IPS-NIHi7 (cell line): ENCODE measurements around the gene MEX3A.
A peak's percentile ranks its signal among the peaks of the same experiment; 100 is the strongest.
"Not testable (repeated sequence)": the region's sequence is repeated elsewhere in the genome, so short reads cannot be mapped to it uniquely, and the experiment has no call there.

Source experiments
- DNase-seq: peaks from one replicate; pipeline ENCODE4 v3.0.0; 2012; ENCODE audit warnings: mixed read lengths; ENCODE audit errors: extremely low spot score

MEX3A gene, protein sequence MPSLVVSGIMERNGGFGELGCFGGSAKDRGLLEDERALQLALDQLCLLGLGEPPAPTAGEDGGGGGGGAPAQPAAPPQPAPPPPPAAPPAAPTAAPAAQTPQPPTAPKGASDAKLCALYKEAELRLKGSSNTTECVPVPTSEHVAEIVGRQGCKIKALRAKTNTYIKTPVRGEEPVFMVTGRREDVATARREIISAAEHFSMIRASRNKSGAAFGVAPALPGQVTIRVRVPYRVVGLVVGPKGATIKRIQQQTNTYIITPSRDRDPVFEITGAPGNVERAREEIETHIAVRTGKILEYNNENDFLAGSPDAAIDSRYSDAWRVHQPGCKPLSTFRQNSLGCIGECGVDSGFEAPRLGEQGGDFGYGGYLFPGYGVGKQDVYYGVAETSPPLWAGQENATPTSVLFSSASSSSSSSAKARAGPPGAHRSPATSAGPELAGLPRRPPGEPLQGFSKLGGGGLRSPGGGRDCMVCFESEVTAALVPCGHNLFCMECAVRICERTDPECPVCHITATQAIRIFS

DNA sequence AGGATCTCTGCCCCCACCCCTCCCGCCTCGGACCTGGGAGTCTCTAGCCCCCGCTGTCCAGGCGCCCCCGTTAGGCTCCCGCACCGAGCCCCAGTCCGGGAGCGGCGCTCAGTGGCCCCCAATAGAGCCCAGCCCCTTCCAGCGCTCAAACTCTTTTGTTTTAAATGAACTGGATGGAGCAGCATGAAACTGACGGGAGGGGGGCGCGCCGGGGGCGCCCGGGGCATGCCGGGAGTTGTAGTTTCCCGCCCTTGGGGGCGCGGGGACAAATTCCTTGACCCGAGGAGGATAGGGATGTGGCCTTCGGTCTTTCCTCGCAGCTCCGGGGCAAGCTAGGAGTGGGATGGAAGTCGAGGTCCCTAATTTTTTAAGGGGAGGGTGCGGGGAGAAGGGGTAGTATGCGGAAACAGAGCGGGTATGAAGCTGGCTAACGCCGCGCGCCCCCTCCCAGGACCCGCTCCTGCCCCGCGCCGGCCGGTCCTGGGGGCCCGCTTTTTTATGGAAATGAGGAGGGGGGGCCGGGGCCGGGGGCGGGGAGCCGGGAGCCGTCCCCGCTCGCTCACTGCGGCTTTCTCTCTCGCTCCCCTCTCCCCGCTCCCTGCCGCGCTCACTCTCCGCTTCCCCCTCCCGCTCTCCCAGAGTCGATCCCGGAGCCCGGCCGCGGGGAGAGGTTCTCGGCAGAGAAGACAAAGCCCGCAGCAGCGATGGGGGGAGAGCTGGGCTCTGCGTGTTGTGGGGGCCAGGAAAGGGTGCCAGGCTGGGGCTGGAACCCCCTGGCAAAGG, at the start of gene MEX3A:
Gene MEX3A, minus strand, starts transcription at position 157 of the 783 bp plus-strand sequence. CDS start 467 bp downstream, outside the sequence.
- DNase-seq: peak; percentile 86

DNA sequence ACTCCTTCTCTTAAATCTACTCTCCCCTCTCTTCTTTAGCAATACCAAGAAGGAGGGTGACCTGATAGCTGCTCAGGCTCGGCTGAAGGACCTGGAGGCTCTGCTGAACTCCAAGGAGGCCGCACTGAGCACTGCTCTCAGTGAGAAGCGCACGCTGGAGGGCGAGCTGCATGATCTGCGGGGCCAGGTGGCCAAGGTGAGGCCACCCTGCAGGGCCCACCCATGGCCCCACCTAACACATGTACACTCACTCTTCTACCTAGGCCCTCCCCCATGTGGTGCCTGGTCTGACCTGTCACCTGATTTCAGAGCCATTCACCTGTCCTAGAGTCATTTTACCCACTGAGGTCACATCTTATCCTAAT, 48.3 kb upstream of the MEX3A start:
- no peak for DNase-seq

DNA sequence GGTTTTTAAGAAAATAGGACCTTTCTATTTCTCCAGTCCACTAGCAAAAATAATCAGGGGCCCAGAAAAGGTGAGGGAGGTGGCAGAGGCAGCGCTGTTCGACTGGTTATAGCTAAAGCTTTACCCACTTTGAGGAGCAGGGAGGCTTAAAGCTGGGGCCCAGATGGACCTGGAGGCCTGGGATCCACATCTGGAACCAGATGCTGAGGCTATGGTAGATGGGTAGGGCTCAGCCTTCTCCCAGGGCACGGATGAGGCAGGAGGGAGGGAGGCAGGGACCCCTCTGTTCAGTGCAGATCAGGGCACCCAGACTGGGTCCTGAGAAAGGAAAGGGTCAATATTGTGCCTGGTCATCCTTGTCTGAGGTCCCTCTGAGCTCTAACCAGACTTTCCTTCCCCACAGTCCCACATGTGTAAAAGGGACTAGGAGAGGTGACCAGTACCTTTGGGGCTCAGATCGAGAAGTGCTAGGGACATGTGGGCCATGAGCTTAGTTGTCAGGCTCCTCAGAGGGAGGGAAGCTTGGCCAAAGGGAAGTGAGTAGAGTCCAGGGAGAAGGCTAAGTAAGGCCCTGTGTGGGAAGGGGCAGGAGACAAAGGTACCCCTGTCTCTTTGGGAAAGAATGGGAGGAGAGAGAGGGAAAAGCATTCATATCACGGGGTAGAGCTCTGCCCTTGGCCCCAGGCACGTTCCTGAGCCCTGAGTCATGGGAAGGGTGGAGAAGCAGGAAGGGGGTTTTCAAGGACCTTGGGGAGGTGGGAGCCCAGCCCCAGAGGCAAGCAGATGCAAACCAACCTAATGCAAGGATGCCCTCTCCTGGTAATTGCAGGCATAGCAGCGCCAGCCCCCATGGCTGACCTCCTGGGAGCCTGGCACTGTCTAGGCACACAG, 47.7 kb upstream of the MEX3A start:
- peak; percentile 90 for DNase-seq

DNA sequence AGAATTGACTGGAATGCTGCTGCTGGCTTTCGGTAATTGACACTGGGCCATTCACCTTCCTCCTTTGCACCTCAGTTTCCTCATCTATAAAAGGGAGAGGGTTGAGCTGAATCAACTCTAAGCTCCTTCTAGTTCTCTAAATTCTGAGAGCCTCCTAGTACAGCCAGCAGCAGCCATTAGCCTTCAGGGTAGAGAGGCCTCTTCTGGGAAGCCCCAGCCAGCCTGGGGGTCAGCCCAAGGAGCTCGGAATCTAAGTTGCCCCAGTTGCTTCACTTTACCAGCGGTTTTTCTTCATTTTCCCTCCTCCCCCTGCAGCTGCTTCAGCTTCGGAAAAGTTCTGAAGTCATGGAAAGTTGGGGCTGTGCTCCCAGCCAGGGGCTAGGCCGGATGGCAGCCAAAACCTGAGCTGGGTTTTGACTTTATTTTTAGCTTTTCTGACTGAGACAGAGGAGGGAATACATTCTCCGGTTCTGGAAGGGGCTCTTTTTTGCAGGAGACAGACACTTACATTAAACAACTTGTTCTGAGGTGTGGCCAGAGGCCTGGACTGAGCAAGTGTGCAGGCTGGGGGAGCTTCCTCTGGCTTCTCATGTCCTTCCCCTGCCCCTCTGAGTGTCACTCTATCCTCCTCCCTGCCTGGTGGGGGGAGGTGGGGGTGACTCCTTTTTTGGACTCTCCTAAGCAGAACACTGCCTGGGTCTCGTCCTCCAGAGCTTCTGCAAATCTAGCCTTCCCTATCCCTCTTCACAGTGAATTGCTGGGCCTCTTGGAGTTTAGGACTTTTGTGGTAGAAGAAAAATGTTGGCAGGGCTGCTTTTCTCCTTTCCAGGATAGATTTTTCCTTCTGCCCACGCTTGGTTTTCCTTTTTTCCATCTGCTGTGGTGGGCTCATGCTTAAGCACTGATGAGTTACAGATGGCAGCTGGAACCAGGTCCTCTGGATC, 46.7 kb upstream of the MEX3A start:
- no peak for DNase-seq

DNA sequence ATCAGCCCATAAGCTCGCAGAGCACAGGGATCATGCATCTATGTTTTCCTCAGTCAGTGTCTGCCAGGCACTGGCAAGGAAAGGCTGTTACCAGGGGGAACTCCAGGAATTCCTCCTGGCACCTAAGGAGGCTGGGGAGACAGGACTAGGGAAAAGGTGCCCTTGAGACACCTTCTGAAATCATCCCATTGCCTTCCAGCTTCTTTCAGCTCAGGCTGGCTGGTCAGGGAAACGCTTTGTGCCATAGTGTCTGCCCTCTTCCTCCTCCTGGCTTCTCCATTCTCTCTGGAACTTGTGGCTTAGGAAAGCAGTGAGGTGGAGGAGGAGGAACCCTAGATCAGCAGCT, 46.0 kb upstream of the MEX3A start:
- DNase-seq: no peak

DNA sequence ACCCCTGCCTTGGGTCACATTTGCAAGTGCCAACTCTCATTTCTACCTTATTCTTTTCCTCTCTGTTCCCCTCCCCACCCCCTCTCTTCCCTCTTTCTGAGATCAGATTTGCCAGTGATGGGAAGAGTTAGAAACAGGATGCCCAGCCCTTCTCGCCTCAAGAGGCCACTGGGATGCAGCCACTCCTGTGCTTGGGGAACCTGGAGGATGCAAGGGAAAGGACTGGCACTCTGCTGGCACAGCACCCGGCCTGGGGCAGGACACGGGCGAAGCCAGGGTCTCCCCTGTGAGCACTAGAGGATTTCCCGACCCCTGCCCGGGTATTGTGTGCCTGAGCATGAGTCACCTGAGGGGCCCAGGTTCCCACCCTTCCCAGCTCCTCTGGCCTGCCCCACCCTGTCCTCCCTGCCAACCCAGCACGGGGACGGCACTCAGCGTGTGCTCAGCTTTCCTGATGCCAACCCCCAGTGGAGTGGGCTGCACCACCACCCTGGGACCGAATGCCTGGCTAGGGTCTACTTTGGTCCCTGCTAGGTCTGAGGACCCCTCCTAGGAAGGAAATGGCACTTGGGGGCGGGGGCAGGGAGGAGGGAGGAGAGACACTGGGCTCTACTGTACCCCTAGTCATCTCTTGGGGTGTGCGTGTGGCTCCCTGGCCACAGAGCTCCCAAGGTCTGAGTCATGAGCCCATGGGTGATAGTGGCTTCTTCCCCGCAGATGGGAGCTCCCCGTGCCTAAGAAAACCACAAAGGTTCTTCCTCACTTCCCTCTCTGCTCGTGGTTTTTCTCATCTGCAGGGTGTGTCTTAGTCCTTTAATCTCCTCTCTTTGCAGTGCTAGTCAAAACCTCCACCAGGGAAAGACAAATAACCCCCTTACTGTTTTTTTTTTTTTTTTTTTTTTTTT, 44.6 kb upstream of the MEX3A start:
- DNase-seq: no peak

DNA sequence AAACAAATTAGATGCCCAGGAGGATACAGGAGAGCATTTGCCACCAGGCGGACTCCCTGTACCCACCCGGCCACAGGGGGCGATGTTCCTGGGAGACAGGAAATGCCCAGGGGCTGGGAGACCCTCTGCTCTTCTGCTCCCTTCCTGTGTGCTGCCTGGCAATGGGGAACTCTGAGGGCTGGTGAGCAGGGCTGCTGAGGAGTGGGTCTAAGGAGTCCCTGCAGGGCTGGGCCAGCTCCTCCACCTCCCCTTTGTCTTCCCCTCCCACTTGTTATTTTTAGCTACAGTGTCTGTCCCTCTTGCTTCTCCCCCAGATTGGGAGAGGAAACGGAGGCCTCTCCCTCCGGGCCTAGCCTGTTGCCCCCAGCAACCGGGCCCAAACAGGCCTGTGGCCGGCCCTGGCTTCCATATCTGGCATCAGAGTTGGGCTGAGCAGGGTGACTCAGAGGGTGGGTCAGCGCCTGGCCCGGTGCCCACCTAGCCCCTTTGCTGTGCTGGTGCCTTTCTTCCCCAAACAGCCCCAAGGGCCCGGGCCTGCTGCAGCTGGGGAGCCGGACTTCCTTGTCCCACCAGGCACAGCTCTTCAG, 43.9 kb upstream of the MEX3A start:
- peak; percentile 42 for DNase-seq

DNA sequence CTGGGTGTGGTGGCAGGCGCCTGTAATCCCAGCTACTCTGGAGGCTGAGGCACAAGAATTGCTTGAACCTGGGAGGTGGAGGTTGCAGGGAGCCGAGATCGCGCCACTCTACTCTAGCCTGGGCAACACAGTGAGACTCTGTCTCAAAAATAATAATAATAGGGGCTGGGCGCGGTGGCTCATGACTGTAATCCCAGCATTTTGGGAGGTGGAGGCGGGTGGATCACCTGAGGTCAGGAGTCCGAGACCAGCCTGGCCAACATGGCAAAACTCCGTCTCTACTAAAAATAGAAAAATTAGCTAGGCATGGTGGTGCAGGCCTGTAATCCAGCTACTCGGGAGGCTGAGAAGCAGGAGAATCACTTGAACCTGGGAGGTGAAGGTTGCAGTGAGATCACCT, 43.3 kb upstream of the MEX3A start:
- DNase-seq: not testable (repeated sequence)

DNA sequence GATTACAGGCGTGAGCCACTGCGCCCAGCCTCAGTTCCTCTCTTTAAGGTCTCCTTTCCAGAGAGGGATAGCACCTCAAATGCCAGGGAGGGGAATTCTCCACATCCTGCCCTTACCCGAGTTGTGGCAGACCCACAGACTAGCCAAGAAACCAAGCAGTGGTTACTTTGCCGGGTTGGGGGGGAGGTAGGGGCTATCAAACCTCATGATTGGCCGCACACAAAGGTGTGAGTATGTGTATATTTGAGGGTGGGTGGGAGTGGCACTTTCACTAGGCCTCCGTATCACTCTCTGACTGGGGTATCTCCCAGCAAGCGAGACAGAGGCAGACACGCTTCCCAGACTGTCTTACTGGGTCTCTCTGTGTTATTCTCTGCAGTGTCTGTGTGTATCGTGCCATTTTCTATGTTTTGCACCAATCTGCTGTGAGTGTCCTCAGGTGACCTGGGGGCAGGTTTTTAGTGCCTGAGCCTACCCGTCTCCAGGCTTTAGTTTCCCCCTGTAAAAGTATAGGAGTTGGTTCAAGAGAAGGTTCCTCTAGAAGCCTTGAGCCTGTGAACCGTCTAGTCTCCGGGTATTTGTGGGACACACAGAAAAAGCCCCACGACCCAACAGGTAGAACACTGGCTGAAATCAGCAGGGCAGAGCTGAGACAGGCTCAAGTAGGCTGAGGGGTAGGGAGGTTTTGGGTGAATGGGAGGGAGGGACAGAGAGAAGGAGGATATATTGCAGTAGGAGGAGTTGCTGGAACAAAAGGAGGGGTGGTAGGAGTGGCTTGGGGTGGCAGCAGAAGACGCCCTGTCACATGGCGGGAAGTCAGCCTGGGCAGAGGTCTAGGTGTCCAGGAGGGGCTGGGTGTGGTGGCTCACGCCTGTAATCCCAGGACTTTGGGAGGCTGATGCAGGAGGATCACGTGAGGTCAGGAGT, 42.6 kb upstream of the MEX3A start:
- no peak for DNase-seq

DNA sequence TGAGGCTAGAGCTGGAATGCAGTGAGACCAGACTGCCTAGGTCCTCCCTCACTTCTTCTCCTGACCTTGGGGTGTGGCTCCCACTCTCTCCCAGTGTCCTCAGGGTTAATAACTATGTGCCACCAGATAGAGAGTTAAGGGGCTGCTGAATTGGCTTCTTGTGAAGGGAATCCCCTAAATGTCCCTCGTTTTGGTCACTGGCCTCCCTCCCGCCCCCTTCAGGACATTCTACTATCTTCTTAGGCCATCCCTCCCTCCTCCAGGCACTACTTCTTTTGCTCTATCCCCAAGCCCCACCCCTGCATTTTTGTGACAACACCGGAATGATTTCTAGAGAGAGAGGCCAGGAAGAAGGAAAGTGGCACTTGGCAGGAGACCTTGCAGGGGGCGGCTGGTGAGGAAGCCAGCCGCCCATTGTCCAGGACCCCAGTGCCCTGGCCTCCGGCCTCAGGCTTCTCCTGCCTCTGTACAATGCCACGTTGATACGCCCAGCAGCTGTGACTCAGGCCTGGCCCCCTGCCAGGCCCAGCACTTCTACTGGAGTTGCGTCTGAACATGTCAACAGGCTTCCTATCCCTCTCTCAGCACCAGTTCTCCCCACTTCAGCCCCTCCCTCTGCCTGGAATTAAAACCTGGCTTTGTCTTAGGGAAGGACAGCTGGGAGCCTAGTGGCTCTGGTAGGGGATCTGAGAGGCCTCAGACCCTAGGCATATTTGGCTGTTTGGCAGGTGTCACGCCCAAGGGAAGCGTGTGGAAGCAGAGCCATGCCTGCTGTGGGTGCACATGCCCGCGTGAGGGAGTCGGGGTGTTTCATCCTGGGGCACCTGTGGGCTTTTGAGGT, 41.3 kb upstream of the MEX3A start:
- peak; percentile 54 for DNase-seq

DNA sequence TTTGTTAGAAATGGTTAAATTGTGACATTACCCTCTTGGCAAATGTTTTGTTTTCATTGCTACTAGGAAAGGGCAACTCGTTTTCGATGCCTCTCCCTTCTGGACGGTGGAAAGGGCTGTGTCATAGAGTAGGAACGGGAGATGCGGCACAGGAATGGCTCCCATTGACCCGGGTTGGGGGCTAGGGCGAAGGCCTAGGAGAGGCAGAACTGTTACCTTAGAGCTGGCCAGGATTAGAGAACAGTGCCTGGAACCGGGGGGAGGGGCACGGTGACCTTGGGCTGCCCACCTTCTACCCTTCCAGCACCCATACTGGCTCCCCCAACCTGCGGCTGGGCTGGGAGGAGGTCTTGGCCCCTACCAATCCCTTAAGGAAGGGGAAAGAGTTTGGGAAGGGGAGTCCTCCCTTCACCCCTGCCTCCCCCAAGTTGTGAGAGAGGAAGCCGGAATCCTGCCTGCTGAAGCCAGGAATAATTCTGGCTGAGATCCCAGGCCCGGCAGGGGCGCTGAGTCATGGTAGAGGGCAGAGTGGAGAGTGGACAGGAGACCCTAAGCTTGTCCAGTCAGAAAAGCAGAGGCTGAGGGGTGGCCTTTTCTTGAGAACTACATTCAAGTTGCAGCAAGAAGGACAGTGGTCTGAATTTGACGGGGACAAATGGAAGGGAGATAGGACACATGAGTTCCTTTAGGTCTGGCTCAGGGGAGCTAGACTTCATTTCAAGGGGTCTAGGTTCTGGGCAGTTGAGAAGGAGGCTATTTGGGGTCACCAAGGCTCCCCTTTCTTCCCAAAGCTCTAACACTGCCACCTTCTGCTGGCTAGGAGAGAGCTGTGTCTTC, 40.5 kb upstream of the MEX3A start:
- no peak for DNase-seq

DNA sequence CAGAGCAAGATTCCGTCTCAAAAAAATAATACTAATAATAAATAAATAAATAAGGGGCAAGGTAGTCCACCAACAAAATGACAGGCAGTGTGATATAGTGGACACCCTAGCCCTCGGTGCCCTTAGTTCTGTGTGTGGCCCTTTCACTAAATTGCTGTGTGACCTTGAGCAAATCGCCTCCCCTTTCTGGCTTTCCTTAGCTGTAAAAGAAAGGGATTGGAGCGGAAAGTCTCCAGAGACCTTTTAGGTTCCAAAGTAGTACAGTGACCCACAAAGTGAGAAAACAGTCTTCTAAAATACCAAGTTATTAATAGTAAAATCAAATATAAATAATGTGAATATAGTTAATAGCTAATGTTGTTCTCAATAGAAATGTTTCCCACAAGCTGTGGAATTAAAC, 39.8 kb upstream of the MEX3A start:
- no peak for DNase-seq

DNA sequence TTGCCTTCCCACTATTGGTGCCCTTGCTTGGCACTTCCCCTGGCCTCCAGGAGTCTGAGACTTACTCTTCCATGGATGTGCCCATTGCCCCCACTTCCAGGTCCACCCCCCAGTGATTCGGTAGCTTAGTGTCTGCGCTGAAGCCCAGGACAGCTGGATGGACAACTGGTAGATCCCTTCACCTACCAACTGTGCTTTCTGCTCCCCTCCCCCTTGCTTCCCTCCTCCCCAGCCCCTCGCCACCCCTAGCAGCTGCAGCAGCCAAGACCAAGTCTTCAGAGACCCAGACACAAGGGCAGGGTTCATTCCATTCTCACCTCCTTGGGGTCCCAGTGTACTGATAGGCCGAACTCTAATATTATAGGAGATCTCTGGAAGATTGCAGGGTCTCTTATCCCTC, 39.2 kb upstream of the MEX3A start:
- DNase-seq: no peak

DNA sequence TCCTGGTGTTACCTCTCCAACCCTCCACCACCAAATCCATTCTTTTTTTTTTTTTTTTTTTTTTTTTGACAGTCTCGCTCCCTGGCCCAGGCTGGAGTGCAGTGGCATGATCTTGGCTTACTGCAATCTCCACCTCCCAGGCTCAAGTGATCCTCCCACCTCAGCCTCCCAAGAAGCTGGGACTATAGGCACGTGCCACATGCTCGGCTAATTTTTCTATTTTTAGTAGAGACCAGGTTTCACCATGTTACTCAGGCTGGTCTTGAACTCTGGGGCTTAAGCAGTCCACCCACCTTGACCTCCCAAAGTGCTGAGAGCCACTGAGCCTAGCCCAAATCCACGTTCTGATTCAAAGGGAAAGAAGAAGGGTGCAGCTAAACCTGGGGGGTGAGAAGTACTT, 38.7 kb upstream of the MEX3A start:
- DNase-seq: not testable (repeated sequence)

DNA sequence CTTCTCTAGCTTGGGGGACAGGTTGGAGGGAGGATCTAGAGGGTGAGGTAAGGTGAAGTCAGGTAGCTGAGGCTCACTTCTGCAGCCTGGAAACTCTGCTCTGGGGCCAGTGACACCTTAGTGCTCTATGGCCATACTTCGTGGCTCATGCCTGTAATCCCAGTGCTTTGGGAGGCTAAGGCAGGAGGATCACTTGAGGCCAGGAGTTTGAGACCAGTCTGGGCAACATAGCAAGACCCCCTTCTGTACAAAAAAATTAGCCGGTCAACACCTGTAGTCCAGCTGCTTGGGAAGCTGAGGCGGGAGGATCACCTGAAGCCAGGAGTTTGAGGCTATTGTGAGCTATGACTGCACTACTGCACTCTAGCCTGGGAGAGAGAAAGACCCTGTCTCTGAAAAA, 38.1 kb upstream of the MEX3A start:
- DNase-seq: no peak

DNA sequence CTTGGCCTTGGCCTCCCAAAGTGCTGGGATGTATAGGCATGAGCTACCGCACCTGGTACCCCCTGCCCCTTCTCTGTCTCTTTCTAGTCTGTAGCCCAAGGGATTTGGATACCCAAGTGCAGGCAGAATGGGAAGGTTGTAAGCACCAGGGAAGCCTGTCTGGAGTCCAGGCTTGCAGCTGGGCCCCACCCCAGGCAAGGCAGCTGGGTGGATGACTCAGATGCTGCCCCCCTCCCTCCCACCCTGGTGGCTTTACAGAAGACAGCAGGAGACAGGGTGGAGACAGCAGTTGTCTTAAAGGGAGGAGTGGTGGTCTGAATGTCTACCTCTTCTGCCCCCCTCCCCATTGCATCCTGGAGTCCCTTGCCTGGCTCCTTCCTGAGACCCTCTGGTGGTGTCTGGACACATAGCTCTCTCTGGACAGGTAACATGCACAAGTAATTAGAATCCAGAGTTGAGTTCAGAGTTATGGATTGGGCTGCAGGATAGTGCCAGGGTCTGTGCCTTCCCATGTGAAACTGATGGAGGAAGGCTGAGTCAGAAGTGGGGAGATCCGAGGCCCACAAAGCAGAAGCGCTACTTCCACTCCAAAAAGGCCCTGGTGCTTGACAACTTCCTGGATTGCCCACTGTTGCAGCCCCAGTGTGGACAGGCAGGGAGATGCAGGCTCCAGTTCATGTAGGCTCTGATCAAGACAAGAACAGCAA, 37.4 kb upstream of the MEX3A start:
- DNase-seq: no peak
